Activated CD4-positive, alpha-beta T cell treated with anti-CD3 and anti-CD28 coated beads for 36 hours (primary cell): ENCODE measurements around the gene GXYLT1. TPM values are rescaled to one million over a fixed set of nuclear protein-coding genes. Genes with fewer than 3 reads are reported as not detected.
A peak's percentile ranks its signal among the peaks of the same experiment; 100 is the strongest.
"Not testable (repeated sequence)": the region's sequence is repeated elsewhere in the genome, so short reads cannot be mapped to it uniquely, and the experiment has no call there.

ENCODE experiments used
- ATAC-seq: fragments of 200-7000 bp; cut with Tn5 transposase; one replicate; pipeline ENCODE4 v1.10.0; 2021; ENCODE audit warnings: mild to moderate bottlenecking, moderate library complexity
- CTCF ChIA-PET: fragments of 350-600 bp; sonication (Branson Sonifier 250); formaldehyde crosslinking; loops from one replicate; lab custom pipeline; 2021; ENCODE audit warnings: antibody characterized with exemption; lab: Charles Lee
- POLR2A ChIA-PET: fragments of 350-600 bp; sonication (Branson Sonifier 250); formaldehyde crosslinking; loops from one replicate; lab custom pipeline; 2021; ENCODE audit warnings: antibody characterized with exemption, inconsistent platforms; lab: Charles Lee
- DNase-seq: peaks from one replicate; pipeline ENCODE4 v3.0.0-alpha.2; 2020
- H3K27ac Mint-ChIP-seq: one replicate; pipeline ENCODE4 v1.8.0; 2021; ENCODE audit warnings: mixed read lengths
- H3K27me3 Mint-ChIP-seq: one replicate; pipeline ENCODE4 v1.8.0; 2021; ENCODE audit warnings: mixed read lengths
- H3K36me3 Mint-ChIP-seq: one replicate; pipeline ENCODE4 v1.8.0; 2021; ENCODE audit warnings: low read depth, mixed read lengths
- H3K4me1 Mint-ChIP-seq: one replicate; pipeline ENCODE4 v1.8.0; 2021; ENCODE audit warnings: mixed read lengths
- H3K4me3 Mint-ChIP-seq: one replicate; pipeline ENCODE4 v1.8.0; 2021; ENCODE audit warnings: mild to moderate bottlenecking, moderate library complexity, mixed read lengths
- H3K9me3 Mint-ChIP-seq: one replicate; pipeline ENCODE4 v1.8.0; 2021; ENCODE audit warnings: low read depth, mixed read lengths
- intact Hi-C, 2 experiments: fragments of 100-400 bp; cut with DNase I in 1 of 2; cut with micrococcal nuclease in 1 of 2; formaldehyde crosslinking; loops; one replicate each; pipeline versions ENCODE4 v1.14.2 to v1.15.1; 2022 to 2024; cut with DNase I, micrococcal nuclease
- total RNA-seq, 2 experiments: library from RNA; stranded (reverse); gene quantifications; one replicate each; pipeline ENCODE4 v1.2.3, GENCODE V29; 2021

Gene GXYLT1
- total RNA-seq, 2 experiments from 2014 or later, result 6.1 to 6.7 TPM

DNA sequence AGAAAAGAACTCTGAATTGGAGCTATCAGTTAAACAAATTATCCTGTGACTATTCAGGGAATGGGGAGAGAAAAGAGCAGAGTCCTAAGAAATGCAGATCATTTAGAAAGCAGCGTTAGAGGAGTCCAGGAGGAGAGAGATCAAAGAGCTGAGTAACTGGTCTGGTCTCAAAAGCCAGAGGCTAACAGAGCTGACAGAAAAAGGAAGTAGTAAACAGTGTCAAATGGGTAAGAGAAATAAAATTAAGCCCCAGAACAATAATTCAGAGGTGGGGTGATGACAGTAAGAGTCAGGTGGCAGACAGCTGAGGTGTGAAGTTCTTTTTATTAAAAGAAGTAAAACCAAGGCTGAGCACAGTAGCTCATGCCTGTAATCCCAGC is 19.3 kb downstream of the GXYLT1 start:
- no peaks in the 10 kb centered on the region for H3K36me3 Mint-ChIP-seq
- POLR2A ChIA-PET, result no interaction called here
- intact Hi-C loops, result loop anchor here in 1 of 2 experiments (5.0 kb wide), 1 partner anchor 247 kb away; no protein-coding TSS in a partner anchor
- H3K4me3 Mint-ChIP-seq, result no peak overlapping the region
- peaks cover 28% of the 10 kb centered on the region for H3K4me1 Mint-ChIP-seq
- H3K27me3 Mint-ChIP-seq, result no peaks in the 10 kb centered on the region
- CTCF ChIA-PET, result interaction anchor here (1.4 kb wide), 1 partner anchor 247 kb away, joined by 4 read pairs; no protein-coding TSS in a partner anchor
- H3K27ac Mint-ChIP-seq, result no peak overlapping the region
- no peaks in the 10 kb centered on the region for H3K9me3 Mint-ChIP-seq
- no peak for ATAC-seq
- no peak for DNase-seq

DNA sequence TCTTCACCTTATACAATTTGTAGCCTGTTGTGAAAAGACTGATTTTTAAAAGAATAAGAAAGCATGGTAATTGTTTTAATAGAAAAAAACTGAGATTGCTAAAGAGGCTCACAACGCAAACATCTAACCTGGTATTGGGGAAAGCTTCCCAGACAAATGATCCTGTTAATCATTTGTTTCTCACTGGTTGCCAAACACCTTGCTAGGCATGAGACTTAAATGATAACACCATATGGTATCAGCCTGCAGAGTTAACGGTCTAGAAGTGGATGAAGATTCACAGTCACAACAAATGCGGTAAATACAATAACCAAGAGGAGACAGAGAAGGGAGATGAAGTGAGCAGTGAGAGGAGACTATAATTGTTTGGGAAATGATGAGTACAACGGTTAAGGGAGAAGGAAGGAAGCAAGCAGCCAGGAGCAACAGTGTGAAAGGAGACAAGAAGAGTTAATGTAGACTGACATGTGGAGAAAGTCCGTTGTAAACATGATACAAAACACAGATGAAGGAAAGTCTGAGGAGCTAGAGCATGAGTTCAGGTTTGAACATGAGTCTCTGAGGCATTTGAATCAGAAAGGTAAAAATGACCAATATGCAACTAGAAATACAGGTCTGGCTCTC is 19.8 kb downstream of the GXYLT1 start:
- H3K9me3 Mint-ChIP-seq, result no peaks in the 10 kb centered on the region
- intact Hi-C loops, result loop anchor here in 1 of 2 experiments (5.0 kb wide), 1 partner anchor 247 kb away; no protein-coding TSS in a partner anchor
- H3K27ac Mint-ChIP-seq, result no peak overlapping the region
- H3K27me3 Mint-ChIP-seq, result no peaks in the 10 kb centered on the region
- H3K36me3 Mint-ChIP-seq, result peaks cover under 1% of the 10 kb centered on the region
- ChIA-PET CTCF (interaction anchor here (0.5 to 1.4 kb wide), 3 partner anchors 16 to 247 kb away, joined by 3 to 4 read pairs (median 3); no protein-coding TSS in a partner anchor), POLR2A (no interaction called here)
- H3K4me3 Mint-ChIP-seq, result no peak overlapping the region
- H3K4me1 Mint-ChIP-seq, result peaks cover 30% of the 10 kb centered on the region
- no peak for ATAC-seq
- DNase-seq, result no peak

DNA sequence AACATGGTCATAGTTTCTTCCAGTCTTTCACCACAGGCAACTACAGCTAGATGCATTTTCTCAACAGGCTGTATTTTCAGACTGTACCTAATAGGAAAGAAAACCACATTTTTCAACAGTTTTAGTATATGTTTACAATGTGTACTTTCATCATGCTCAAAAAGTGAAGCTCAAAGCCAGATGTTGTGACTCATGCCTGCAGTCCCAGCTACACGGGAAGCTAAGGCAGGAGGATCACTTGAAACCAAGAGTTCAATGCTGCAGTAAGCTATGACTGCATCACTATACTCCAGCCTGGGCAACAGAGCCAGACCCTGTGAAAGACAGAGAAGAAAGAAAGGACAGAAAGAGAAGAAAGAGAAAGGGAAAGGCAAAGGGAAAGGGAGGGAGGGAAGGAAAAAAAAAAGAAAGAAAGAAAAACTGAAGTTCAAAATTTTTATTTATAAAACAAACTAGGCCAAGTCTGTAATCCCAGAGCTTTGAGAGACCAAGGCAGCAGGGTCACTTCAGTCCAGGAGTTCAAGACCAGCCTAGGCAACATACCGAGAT is 25.5 kb downstream of the GXYLT1 start:
- peak; percentile 75 for ATAC-seq

DNA sequence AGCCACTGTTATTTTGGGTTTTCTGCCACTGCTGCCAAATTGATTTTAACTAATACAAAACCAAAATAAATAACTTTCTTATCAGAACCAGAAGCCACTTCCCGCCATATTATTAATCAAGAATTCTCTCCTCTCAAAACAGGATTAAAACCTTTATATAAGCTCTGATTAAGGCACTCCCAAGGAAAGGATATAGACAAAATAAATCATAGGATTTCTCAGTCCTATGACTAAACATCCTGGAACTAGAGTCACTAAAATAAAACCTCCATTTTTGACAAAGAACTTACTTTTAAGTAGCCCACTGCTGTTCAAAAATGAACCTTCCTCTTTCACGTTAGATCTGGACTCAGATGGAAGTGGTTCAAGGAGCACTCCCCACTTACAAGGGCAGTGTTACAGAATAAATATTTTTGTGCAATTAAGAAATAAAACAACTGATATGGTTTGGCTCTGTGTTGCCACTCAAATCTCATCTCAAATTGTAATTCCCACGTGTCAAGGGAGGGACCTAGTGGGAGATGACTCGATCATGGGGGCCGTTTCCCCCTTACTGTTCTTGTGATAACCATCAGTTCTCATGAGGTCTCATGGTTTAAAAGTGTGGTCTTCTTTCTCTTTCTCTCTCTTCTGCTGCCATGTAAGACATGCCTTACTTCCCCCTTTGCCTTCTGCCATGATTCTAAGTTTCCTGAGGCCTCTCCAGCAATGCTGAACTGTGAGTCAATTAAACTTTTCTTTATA is 26.4 kb downstream of the GXYLT1 start:
- peaks cover 6% of the 10 kb centered on the region for H3K9me3 Mint-ChIP-seq
- intact Hi-C loops, result no loop called here
- H3K4me1 Mint-ChIP-seq, result peaks cover 20% of the 10 kb centered on the region
- H3K36me3 Mint-ChIP-seq, result peaks cover 36% of the 10 kb centered on the region
- ChIA-PET CTCF (no interaction called here), POLR2A (no interaction called here)
- H3K27ac Mint-ChIP-seq, result no peak overlapping the region
- ATAC-seq (no peak), DNase-seq (no peak)
- H3K27me3 Mint-ChIP-seq, result no peaks in the 10 kb centered on the region
- H3K4me3 Mint-ChIP-seq, result no peak overlapping the region

More for the DNA sequence above, 25.5 kb downstream of the GXYLT1 start:
- peak overlapping the region; percentile 61 for H3K27ac Mint-ChIP-seq
- peaks cover 29% of the 10 kb centered on the region for H3K36me3 Mint-ChIP-seq
- no peak overlapping the region for H3K4me3 Mint-ChIP-seq
- POLR2A ChIA-PET, result no interaction called here
- intact Hi-C loops, result no loop called here
- CTCF ChIA-PET, result interaction anchor here (0.9 kb wide), 1 partner anchor 213 kb away, joined by 3 read pairs; no protein-coding TSS in a partner anchor
- H3K27me3 Mint-ChIP-seq, result no peaks in the 10 kb centered on the region
- peaks cover 2% of the 10 kb centered on the region for H3K9me3 Mint-ChIP-seq
- peaks cover 20% of the 10 kb centered on the region for H3K4me1 Mint-ChIP-seq
- peak; percentile 24 for DNase-seq

DNA sequence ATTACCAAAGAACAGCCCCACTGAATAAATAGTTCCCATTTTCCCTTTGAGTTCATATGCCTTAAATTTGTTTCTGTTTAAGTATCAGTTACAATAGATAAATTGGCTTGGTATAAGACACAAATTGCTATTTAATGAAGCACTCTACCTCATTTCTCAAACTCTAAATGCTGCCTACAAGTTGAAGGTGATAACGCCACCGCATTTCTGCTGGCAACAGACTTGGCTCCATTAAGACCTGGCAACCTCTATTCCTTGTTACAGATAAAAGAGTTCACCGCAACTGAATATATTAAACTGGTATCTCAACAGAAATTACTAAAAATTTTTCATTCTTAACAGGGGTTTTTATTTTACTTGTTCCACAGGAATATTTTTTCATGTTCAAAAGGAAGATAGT is 35.6 kb downstream of the GXYLT1 start:
- Mint-ChIP-seq H3K27me3 (no peaks in the 10 kb centered on the region), H3K4me1 (no peaks in the 10 kb centered on the region), H3K36me3 (peaks cover 40% of the 10 kb centered on the region), H3K9me3 (peaks cover 10% of the 10 kb centered on the region), H3K27ac (no peak overlapping the region), H3K4me3 (no peak overlapping the region)
- ChIA-PET CTCF (no interaction called here), POLR2A (no interaction called here)
- intact Hi-C loops, result loop anchor here in 1 of 2 experiments (10.0 kb wide), 1 partner anchor 834 kb away; no protein-coding TSS in a partner anchor
- DNase-seq, result no peak
- no peak for ATAC-seq

DNA sequence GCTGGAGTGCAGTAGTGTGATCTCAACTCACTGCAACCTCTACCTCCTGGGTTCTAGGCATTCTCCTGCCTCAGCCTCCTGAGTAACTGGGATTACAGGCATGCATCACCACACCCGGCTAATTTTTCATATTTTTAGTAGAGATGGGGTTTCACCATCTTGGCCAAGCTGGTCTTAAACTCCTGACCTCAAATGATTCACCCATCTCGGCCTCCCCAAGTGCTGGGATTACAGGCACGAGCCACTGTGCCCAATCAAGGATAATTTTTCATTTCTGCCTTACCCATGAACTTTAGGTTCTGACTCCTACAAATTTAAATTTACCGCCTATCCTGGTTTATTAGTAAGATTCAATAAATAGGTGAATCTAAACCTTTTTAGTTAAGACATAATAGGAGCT is 37.9 kb downstream of the GXYLT1 start:
- POLR2A ChIA-PET, CTCF ChIA-PET, H3K4me3 Mint-ChIP-seq, H3K27ac Mint-ChIP-seq, DNase-seq, H3K4me1 Mint-ChIP-seq, H3K9me3 Mint-ChIP-seq, ATAC-seq, H3K27me3 Mint-ChIP-seq: not testable (repeated sequence)
- intact Hi-C loops, result loop anchor here in 1 of 2 experiments (10.0 kb wide), 1 partner anchor 832 kb away; no protein-coding TSS in a partner anchor
- H3K36me3 Mint-ChIP-seq, result peaks cover 19% of the 10 kb centered on the region

DNA sequence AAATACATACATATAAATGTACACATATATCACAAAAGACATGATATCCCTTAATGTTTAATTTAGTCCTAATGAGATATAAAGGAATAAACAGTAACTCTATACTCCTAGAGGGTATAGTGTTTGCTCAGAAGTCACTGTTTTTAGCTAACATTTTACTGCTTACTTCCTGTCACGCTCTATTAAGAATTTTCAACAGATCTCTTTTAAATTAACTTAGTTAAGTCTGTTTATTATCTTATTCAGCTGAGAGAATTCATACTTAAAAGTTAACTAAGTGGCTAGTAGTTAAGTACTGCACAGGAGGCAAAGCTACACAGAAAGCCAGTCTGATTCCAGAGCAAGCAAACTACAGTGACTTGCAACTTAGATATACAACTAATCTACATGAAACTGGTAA is 39.9 kb downstream of the GXYLT1 start:
- no peak overlapping the region for H3K27ac Mint-ChIP-seq
- CTCF ChIA-PET, result interaction anchor here (1.4 kb wide), 1 partner anchor 10 kb away, joined by 5 read pairs; no protein-coding TSS in a partner anchor
- H3K4me3 Mint-ChIP-seq, result no peak overlapping the region
- POLR2A ChIA-PET, result no interaction called here
- no peaks in the 10 kb centered on the region for H3K4me1 Mint-ChIP-seq
- no peak for ATAC-seq
- no peaks in the 10 kb centered on the region for H3K9me3 Mint-ChIP-seq
- intact Hi-C loops, result loop anchor here in 1 of 2 experiments (10.0 kb wide), 1 partner anchor 830 kb away; no protein-coding TSS in a partner anchor
- DNase-seq, result no peak
- peaks cover 6% of the 10 kb centered on the region for H3K36me3 Mint-ChIP-seq
- no peaks in the 10 kb centered on the region for H3K27me3 Mint-ChIP-seq

DNA sequence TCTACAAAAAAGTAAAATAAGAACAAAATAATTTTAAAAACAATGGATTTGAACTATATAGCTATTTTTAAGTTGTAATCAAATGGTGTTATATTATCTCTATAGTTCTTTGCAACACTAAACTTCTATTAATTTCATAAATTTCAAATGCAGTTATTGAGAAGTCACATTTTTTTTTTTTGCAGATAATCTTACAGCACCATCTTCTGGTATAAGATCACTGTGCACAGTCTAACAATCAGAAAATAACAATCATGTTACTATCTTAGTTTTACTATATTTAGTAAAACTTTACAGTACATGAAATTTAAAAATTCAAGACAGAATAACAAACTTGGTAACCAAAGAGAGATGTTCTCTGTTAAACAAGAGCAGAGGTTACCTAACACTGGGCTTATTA is 40.6 kb downstream of the GXYLT1 start:
- CTCF ChIA-PET, result interaction anchor here (1.4 kb wide), 1 partner anchor 9 kb away, joined by 5 read pairs; no protein-coding TSS in a partner anchor
- Mint-ChIP-seq H3K36me3 (peaks cover 6% of the 10 kb centered on the region), H3K27ac (no peak overlapping the region), H3K9me3 (no peaks in the 10 kb centered on the region), H3K4me1 (no peaks in the 10 kb centered on the region), H3K27me3 (no peaks in the 10 kb centered on the region), H3K4me3 (no peak overlapping the region)
- DNase-seq, result no peak
- POLR2A ChIA-PET, result no interaction called here
- ATAC-seq, result no peak
- intact Hi-C loops, result loop anchor here in 1 of 2 experiments (10.0 kb wide), 1 partner anchor 829 kb away; no protein-coding TSS in a partner anchor

DNA sequence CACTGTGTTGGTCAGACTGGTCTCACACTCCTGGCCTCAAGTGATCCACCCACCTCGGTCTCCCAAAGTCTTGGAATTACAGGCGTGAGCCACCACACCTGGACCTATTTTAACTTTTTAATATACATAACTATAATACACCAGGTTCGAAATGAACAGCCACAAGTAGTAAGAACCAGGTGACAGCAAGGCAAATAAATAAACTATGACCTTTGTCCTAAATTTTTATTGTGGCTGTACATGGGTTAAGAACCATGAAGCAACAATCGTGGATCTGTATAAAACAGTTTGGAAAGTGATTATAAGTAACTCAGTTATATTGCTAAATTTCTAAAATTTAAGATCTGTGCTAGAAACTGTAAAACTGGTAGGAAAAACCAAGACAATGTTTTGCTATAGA is 41.5 kb downstream of the GXYLT1 start:
- POLR2A ChIA-PET, result no interaction called here
- ATAC-seq (no peak), DNase-seq (no peak)
- intact Hi-C loops, result loop anchor here in 1 of 2 experiments (10.0 kb wide), 1 partner anchor 828 kb away; no protein-coding TSS in a partner anchor
- H3K36me3 Mint-ChIP-seq, result peaks cover 4% of the 10 kb centered on the region
- no peaks in the 10 kb centered on the region for H3K9me3 Mint-ChIP-seq
- CTCF ChIA-PET, result interaction anchor here (1.2 kb wide), 1 partner anchor 40 kb away, joined by 3 read pairs; no protein-coding TSS in a partner anchor
- H3K27ac Mint-ChIP-seq, result no peak overlapping the region
- H3K27me3 Mint-ChIP-seq, result no peaks in the 10 kb centered on the region
- peaks cover 7% of the 10 kb centered on the region for H3K4me1 Mint-ChIP-seq
- no peak overlapping the region for H3K4me3 Mint-ChIP-seq

DNA sequence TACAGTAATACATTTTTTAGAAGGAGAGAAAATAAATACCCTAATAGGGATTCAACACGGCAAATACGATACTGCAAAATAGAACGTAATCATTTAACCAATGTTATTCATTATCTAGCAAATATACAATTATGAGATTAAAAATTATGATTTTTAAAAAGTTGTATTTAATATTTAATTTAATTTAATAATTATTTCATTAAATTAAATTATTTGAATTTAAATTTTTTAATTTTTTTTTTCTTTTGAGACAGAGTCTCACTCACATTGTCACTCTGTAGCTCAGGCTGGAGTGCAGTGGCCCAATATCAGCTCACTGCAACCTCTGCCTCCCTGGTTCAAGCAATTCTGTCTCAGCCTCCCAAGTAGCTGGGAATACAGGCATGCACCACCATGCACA is 42.0 kb downstream of the GXYLT1 start:
- peaks cover 10% of the 10 kb centered on the region for H3K4me1 Mint-ChIP-seq
- ChIA-PET CTCF (interaction anchor here (1.2 kb wide), 1 partner anchor 40 kb away, joined by 3 read pairs; no protein-coding TSS in a partner anchor), POLR2A (no interaction called here)
- H3K4me3 Mint-ChIP-seq, result no peak overlapping the region
- peaks cover 4% of the 10 kb centered on the region for H3K36me3 Mint-ChIP-seq
- no peaks in the 10 kb centered on the region for H3K9me3 Mint-ChIP-seq
- H3K27ac Mint-ChIP-seq, result no peak overlapping the region
- DNase-seq (no peak), ATAC-seq (no peak)
- no peaks in the 10 kb centered on the region for H3K27me3 Mint-ChIP-seq
- intact Hi-C loops, result loop anchor here in 1 of 2 experiments (10.0 kb wide), 1 partner anchor 828 kb away; no protein-coding TSS in a partner anchor

DNA sequence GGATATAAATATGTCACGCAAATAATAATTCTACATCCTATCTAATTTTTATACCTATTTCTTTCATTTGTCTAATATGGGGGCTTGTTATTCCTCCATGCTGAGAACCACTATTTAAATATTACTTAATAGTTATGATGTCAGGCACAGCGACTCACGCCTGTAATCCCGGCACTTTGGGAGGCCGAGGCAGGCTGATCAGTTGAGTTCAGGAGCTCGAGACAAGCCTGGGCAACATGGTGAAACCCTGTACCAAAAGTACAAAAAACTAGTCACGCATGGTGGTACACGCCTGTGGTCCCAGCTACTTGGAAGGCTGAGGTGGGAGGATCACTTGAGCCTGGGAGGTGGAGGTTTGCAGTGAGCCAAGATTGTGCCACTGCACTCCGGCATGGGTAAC is 45.2 kb downstream of the GXYLT1 start:
- ATAC-seq, result no peak

More for the DNA sequence above, 45.2 kb downstream of the GXYLT1 start:
- Mint-ChIP-seq H3K36me3 (peaks cover 17% of the 10 kb centered on the region), H3K4me3 (no peak overlapping the region), H3K9me3 (no peaks in the 10 kb centered on the region), H3K27me3 (no peaks in the 10 kb centered on the region), H3K4me1 (peaks cover 36% of the 10 kb centered on the region), H3K27ac (no peak overlapping the region)
- CTCF ChIA-PET, result interaction anchor here (1.1 kb wide), 1 partner anchor 13 kb away, joined by 3 read pairs; no protein-coding TSS in a partner anchor
- no peak for DNase-seq
- POLR2A ChIA-PET, result no interaction called here
- intact Hi-C loops, result loop anchor here in 1 of 2 experiments (2.0 to 5.0 kb wide), 2 partner anchors 45 to 138 kb away; partner anchors contain the start of genes GXYLT1 and YAF2
